GM23338 (cell line): Measurements from ENCODE around the gene MAP1LC3B2.

Experiments
- CREB1 ChIP-seq: fragments of 250-450 bp; sonication (Bioruptor Pico); IDR thresholded peaks from 2 replicates; pipeline ENCODE4 v1.5.0; 2020; ENCODE audit warnings: low read depth, mild to moderate bottlenecking, moderate library complexity
- EZH2 ChIP-seq: fragments of 200-600 bp; sonication (generic); IDR thresholded peaks from one replicate; pipeline ENCODE4 v1.8.0; 2017; ENCODE audit warnings: antibody characterized with exemption, mild to moderate bottlenecking, low read depth; ENCODE audit not compliant: unreplicated experiment
- EZH2phosphoT487 ChIP-seq: fragments of 200-600 bp; sonication (generic); IDR thresholded peaks from one replicate; pipeline ENCODE4 v1.8.1; 2018; ENCODE audit warnings: antibody characterized with exemption; ENCODE audit not compliant: unreplicated experiment
- JUNB ChIP-seq: IDR thresholded peaks from one replicate; pipeline ENCODE4 v1.6.1; 2016; ENCODE audit warnings: antibody characterized with exemption; ENCODE audit not compliant: unreplicated experiment
- NANOG ChIP-seq: IDR thresholded peaks from 2 replicates; pipeline ENCODE4 v1.6.1; 2016; ENCODE audit warnings: antibody characterized with exemption, borderline replicate concordance
- POLR2AphosphoS5 ChIP-seq: IDR thresholded peaks from 2 replicates; pipeline ENCODE4 v1.6.1; 2016; ENCODE audit warnings: antibody characterized with exemption, low read depth
- REST ChIP-seq: IDR thresholded peaks from one replicate; pipeline ENCODE4 v1.6.1; 2018; ENCODE audit warnings: antibody characterized with exemption; ENCODE audit not compliant: unreplicated experiment
- ZNF114 ChIP-seq: fragments of 250-450 bp; sonication (Bioruptor Pico); IDR thresholded peaks from 2 replicates; pipeline ENCODE4 v1.5.0; 2020; ENCODE audit warnings: mild to moderate bottlenecking, moderate library complexity
- TF ChIP-seq, protein P1 (sequence below), 2 experiments: fragments of 200-600 bp in 1 of 2; sonication (generic) in 1 of 2; conservative IDR thresholded peaks; 2 replicates each; pipeline versions ENCODE4 v1.5.1 to v1.6.1; 2016 to 2017; ENCODE audit warnings: antibody characterized with exemption in 2 of 2, low read depth in 2 of 2, mild to moderate bottlenecking in 2 of 2, moderate library complexity in 1 of 2

DNA sequence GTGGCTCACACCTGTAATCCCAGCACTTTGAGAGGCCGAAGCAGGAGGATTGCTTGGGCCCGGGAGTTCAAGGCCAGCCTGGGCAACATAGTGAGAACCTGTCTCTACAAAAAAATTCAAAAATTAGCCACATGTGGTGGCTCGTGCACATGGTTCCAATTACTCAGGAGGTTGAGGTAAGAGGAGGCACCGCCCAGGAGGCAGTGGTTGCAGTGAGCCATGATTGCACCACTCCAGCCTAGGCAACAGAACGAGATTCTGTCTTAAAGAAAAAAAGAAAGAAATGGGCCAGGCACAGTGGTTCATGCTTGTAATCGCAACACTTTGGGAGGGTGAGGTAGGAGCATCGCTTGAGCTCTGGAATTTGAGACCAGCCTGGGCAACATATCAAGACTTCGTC, 33.5 kb downstream of the MAP1LC3B2 start:
- TF ChIP-seq, protein P1, sequence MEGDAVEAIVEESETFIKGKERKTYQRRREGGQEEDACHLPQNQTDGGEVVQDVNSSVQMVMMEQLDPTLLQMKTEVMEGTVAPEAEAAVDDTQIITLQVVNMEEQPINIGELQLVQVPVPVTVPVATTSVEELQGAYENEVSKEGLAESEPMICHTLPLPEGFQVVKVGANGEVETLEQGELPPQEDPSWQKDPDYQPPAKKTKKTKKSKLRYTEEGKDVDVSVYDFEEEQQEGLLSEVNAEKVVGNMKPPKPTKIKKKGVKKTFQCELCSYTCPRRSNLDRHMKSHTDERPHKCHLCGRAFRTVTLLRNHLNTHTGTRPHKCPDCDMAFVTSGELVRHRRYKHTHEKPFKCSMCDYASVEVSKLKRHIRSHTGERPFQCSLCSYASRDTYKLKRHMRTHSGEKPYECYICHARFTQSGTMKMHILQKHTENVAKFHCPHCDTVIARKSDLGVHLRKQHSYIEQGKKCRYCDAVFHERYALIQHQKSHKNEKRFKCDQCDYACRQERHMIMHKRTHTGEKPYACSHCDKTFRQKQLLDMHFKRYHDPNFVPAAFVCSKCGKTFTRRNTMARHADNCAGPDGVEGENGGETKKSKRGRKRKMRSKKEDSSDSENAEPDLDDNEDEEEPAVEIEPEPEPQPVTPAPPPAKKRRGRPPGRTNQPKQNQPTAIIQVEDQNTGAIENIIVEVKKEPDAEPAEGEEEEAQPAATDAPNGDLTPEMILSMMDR (conservative IDR thresholded peaks at IDR 0.05; ENCODE audit: low read depth in 2 of 2), result no peak
- no peak for TF ChIP-seq REST
- no peak for TF ChIP-seq POLR2AphosphoS5
- no peak for TF ChIP-seq CREB1
- no peak for TF ChIP-seq EZH2
- TF ChIP-seq ZNF114, result no peak
- TF ChIP-seq EZH2phosphoT487, result no peak
- TF ChIP-seq NANOG, result no peak
- TF ChIP-seq JUNB, result no peak
